ENCODE results near the gene UROC1. TPM values are rescaled to one million over a fixed set of nuclear protein-coding genes. Genes with fewer than 3 reads are reported as not detected.

The UROC1 gene
- total and polyA plus RNA-seq, 2 donors (not counting 1 experiment from before 2014, with no cell fraction given), result not detected

GRCh38 chr3:126485176-126485897, 32.2 kb downstream of the UROC1 start:
- H3K4me1 Mint-ChIP-seq, result peaks cover 3% of the 10 kb centered on the region
- H3K27ac Mint-ChIP-seq, result no peak overlapping the region
- H3K36me3 ChIP-seq (replicated peaks in 1 of 2; ENCODE audit: control extremely low read depth in 1 of 2, control insufficient read depth in 1 of 2, extremely low read depth in 1 of 2, insufficient read depth in 2 of 2, low read length in 1 of 2), result no peaks in the 10 kb centered on the region
- H3K27me3 Mint-ChIP-seq, result peaks cover 9% of the 10 kb centered on the region
- H3K9me3 Mint-ChIP-seq (ENCODE audit: insufficient read depth), result no peaks in the 10 kb centered on the region
- 78% methylated on average over 1 of the region's 8 CpGs for whole genome bisulfite sequencing (ENCODE audit: insufficient coverage)
- H3K27me3 ChIP-seq (replicated peaks in 1 of 4; ENCODE audit: control extremely low read depth in 1 of 4, control insufficient read depth in 3 of 4, insufficient read depth in 4 of 4, low read length in 3 of 4), result no peaks in the 10 kb centered on the region
- no peaks in the 10 kb centered on the region for H3K79me2 ChIP-seq (ENCODE audit: control insufficient read depth, insufficient read depth, low read length)
- no peaks in the 10 kb centered on the region for H3K9me3 ChIP-seq (ENCODE audit: control extremely low read depth in 1 of 3, control insufficient read depth in 2 of 3, insufficient read depth in 1 of 3, low read length in 2 of 3)
- no peaks in the 10 kb centered on the region for H4K20me1 ChIP-seq (ENCODE audit: control insufficient read depth, insufficient read depth, low read length, poor library complexity, severe bottlenecking)
- ATAC-seq (ENCODE audit: low read depth), result no peak
- H3K4me3 Mint-ChIP-seq, result no peak overlapping the region
- peaks cover 5 to 6% of the 10 kb centered on the region in 2 donors for H3K4me1 ChIP-seq (ENCODE audit: control insufficient read depth in 2 of 2, insufficient read depth in 2 of 2, low read length in 2 of 2)
- no peak overlapping the region for H3K4me2 ChIP-seq (replicated peaks; ENCODE audit: low read depth, low read length, poor library complexity, severe bottlenecking)
- H3K4me3 ChIP-seq (ENCODE audit: control extremely low read depth in 1 of 5, extremely low read depth in 1 of 5, insufficient read depth in 1 of 5, low read depth in 2 of 5, low read length in 4 of 5), result no peak overlapping the region
- ChIA-PET CTCF (interaction anchor here (0.9 kb wide), 1 partner anchor 35 kb away, joined by 7 read pairs; no protein-coding TSS in a partner anchor), POLR2A (no interaction called here)
- no peak overlapping the region for H2AFZ ChIP-seq (ENCODE audit: insufficient read depth, low read depth, low read length, poor library complexity, severe bottlenecking)
- no peak overlapping the region for H3K9ac ChIP-seq (ENCODE audit: low read length)
- intact Hi-C loops (cut with micrococcal nuclease), result no loop called here
- H3K27ac ChIP-seq (ENCODE audit: low read length in 2 of 2), result no peak overlapping the region
- no peak for DNase-seq
- no peak for TF ChIP-seq EZH2 (IDR thresholded peaks at IDR 0.05; ENCODE audit: borderline replicate concordance, insufficient read depth, low read depth, low read length, poor library complexity, severe bottlenecking)
- no peak for TF ChIP-seq CTCF (IDR thresholded peaks at IDR 0.05)

- DNase-seq (no peak), ATAC-seq (ENCODE audit: low read depth) (no peak)
- H3K27ac ChIP-seq (ENCODE audit: low read length in 2 of 2), result no peak overlapping the region
- no peaks in the 10 kb centered on the region for H3K27me3 ChIP-seq (replicated peaks in 1 of 4; ENCODE audit: control extremely low read depth in 1 of 4, control insufficient read depth in 3 of 4, insufficient read depth in 4 of 4, low read length in 3 of 4)
- TF ChIP-seq CTCF (IDR thresholded peaks at IDR 0.05) (no peak), EZH2 (IDR thresholded peaks at IDR 0.05; ENCODE audit: borderline replicate concordance, insufficient read depth, low read depth, low read length, poor library complexity, severe bottlenecking) (no peak)
- H4K20me1 ChIP-seq (ENCODE audit: control insufficient read depth, insufficient read depth, low read length, poor library complexity, severe bottlenecking), result no peaks in the 10 kb centered on the region
- H3K4me3 Mint-ChIP-seq, result no peak overlapping the region
- no peak overlapping the region for H3K9ac ChIP-seq (ENCODE audit: low read length)
- H3K27me3 Mint-ChIP-seq, result peaks cover 9% of the 10 kb centered on the region
- POLR2A ChIA-PET, result no interaction called here
- CTCF ChIA-PET, result interaction anchor here (0.9 kb wide), 1 partner anchor 36 kb away, joined by 7 read pairs; no protein-coding TSS in a partner anchor
- no peak overlapping the region for H3K4me2 ChIP-seq (replicated peaks; ENCODE audit: low read depth, low read length, poor library complexity, severe bottlenecking)
- H3K9me3 Mint-ChIP-seq (ENCODE audit: insufficient read depth), result no peaks in the 10 kb centered on the region
- H2AFZ ChIP-seq (ENCODE audit: insufficient read depth, low read depth, low read length, poor library complexity, severe bottlenecking), result no peak overlapping the region
- H3K27ac Mint-ChIP-seq, result no peak overlapping the region
- 78% methylated on average over 1 of the region's 3 CpGs for WGBS (ENCODE audit: insufficient coverage)
- peaks cover 5 to 6% of the 10 kb centered on the region in 2 donors for H3K4me1 ChIP-seq (ENCODE audit: control insufficient read depth in 2 of 2, insufficient read depth in 2 of 2, low read length in 2 of 2)
- no peaks in the 10 kb centered on the region for H3K36me3 ChIP-seq (replicated peaks in 1 of 2; ENCODE audit: control extremely low read depth in 1 of 2, control insufficient read depth in 1 of 2, extremely low read depth in 1 of 2, insufficient read depth in 2 of 2, low read length in 1 of 2)
- intact Hi-C loops (cut with micrococcal nuclease), result no loop called here
- no peaks in the 10 kb centered on the region for H3K79me2 ChIP-seq (ENCODE audit: control insufficient read depth, insufficient read depth, low read length)
- H3K4me1 Mint-ChIP-seq, result peaks cover 3% of the 10 kb centered on the region
- no peaks in the 10 kb centered on the region for H3K9me3 ChIP-seq (ENCODE audit: control extremely low read depth in 1 of 3, control insufficient read depth in 2 of 3, insufficient read depth in 1 of 3, low read length in 2 of 3)
- H3K4me3 ChIP-seq (ENCODE audit: control extremely low read depth in 1 of 5, extremely low read depth in 1 of 5, insufficient read depth in 1 of 5, low read depth in 2 of 5, low read length in 4 of 5), result no peak overlapping the region
Observed at GRCh38 chr3:126484662-126485061, 32.9 kb downstream of the UROC1 start.
